ENCODE measurements around the gene ZNF521. TPM values are rescaled to one million over a fixed set of nuclear protein-coding genes. Genes with fewer than 3 reads are reported as not detected.

ZNF521 gene
- total and polyA plus RNA-seq, 2 donors = 13.1 to 58.3 TPM

DNA sequence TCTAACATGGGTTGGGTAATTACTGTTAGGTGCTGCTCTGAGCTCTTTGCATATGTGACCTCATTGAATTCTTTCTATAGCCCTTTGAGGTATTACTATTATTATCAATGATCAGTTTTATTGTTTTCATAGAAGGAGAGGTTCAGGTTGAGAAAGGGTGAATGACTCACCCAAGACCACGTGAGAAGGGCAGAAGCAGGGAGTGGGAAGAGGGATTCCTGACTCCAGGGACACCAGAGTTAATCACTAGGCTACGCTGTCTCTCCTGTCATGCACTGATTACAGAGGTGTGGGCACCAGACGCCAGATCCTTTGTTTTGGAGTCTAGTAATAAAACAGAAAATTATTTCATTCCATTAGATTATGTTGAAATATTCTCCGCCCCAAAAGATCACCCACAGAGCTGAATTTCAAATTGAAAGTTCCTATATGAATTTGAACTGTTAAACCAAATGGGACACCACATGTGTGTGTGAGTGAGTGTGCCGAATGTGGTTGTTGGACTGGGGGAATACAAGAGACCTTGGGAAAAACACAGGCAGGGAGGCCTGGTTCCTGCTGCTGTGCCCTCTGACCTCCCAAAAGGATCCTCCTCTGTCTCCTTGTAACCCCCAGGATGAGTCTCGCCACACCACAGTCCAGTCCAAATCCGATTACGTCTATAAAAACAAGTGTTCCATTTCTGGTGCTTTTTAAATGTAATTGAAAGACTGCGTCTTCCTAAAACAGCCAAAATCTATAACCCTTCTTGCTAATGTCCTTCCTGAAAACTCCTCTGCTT lies 215.4 kb downstream of the ZNF521 start:
- WGBS = 54% methylated on average over 9 of the region's 9 CpGs
- Histone ChIP-seq H3K4me1 (ENCODE audit: insufficient read depth) (no peaks in the 10 kb centered on the region), H3K4me3 (ENCODE audit: low read depth, low read length) (no peak overlapping the region), H3K27ac (ENCODE audit: low read depth) (no peak overlapping the region), H3K36me3 (ENCODE audit: insufficient read depth) (no peaks in the 10 kb centered on the region)
- no peak for DNase-seq (ENCODE audit: extremely low spot score)

DNA sequence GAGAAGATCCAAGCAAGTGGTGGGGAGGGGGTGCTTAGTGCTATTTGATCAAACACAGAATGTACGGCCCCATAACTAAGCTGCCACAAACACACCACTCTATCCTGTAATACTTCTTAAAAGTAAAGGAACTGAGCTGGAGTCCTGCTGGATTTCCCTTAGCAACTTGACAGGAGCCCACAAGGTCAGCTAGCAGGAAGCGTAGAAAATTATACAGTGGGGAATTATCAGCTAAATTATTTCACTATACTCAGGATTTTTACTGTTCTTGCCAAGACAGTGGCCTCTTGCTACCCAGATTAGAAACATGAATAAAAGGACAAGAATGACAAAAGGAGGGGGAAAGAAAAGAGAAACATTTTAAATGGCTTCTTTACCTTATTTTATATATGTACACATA lies 217.1 kb downstream of the ZNF521 start:
- DNase-seq (ENCODE audit: extremely low spot score) = no peak
- Histone ChIP-seq H3K36me3 (ENCODE audit: insufficient read depth) (peaks cover 3% of the 10 kb centered on the region), H3K27ac (ENCODE audit: low read depth) (no peak overlapping the region), H3K4me1 (ENCODE audit: insufficient read depth) (no peaks in the 10 kb centered on the region), H3K4me3 (ENCODE audit: low read depth, low read length) (no peak overlapping the region)
- 69% methylated on average over 2 of the region's 2 CpGs for WGBS

DNA sequence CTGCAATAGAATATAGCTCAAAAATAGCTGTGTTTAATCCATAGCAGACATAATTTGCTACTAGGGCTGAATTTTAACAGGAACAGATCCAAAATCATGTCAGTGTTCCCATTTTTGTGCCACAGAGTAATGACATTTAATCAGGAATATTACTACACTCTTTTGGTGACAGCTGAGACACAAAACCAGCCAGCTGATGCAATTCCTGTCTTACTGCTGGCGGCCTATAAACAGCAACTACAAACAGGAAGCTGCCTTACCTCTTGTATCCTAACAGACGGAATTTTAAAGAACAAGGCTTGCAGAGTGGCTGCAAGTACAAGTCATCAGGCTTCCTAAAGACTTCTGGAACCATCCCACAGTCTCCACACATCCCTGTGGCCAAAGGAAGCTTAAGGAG lies 218.1 kb downstream of the ZNF521 start:
- Histone ChIP-seq H3K4me3 (ENCODE audit: low read depth, low read length) (no peak overlapping the region), H3K27ac (ENCODE audit: low read depth) (no peak overlapping the region), H3K4me1 (ENCODE audit: insufficient read depth) (no peaks in the 10 kb centered on the region), H3K36me3 (ENCODE audit: insufficient read depth) (peaks cover 3% of the 10 kb centered on the region)
- 76% methylated on average over 2 of the region's 2 CpGs for WGBS
- DNase-seq (ENCODE audit: extremely low spot score) = no peak

DNA sequence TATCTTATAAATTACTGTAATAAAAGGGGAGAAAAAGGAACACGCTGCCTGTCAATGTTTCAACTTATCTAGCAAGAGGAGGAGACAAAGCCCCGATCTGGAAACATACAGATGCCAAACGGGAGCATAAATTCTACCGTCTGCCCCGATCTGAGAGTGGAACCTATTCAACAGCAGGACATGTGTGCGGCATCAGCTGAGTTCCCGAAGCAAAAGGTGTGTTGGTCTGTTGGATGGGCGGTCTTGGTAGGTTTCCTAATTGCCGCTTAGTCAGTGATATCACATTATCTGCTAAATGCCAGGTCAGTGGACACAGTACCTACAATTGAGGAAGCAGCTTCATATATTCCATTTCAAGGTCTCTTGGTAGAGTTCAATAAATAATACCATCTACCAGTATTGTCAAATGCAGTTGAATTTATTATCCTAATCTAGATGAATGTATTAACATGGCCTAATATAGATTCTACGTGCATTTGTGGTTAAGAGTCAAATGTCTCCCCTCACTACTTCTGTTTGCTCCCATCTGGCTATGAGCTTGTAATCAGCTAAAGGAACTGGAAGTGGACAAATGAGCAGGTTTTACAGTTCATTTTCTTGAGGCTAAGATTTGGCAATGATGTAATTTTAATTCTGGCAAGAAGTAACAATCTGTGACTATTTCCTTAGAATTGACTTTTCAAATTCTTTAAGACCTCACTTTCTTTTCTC lies 219.0 kb downstream of the ZNF521 start:
- Histone ChIP-seq H3K27ac (ENCODE audit: low read depth) (no peak overlapping the region), H3K4me1 (ENCODE audit: insufficient read depth) (no peaks in the 10 kb centered on the region), H3K4me3 (ENCODE audit: low read depth, low read length) (no peak overlapping the region), H3K36me3 (ENCODE audit: insufficient read depth) (peaks cover 3% of the 10 kb centered on the region)
- DNase-seq (ENCODE audit: extremely low spot score) = no peak
- WGBS = 98% methylated on average over 10 of the region's 10 CpGs

DNA sequence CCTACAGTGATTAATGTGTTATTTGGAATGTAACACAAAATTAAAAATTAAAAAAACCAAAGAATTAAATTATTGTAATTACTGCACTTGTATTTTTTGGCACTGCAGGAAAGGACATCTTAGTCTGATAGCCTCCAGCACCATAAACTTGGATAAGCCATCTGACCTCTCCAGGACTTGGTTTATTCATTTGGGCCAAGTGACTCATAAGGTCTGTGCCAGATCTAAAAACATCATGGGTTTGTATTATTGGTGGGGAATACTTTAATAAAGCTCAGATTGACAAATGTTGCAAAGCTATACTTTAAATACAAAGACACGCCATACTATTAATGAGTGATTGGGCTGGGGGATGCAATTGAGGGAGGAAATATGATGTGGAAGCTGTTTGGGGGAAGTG lies 225.2 kb downstream of the ZNF521 start:
- no peak for DNase-seq (ENCODE audit: extremely low spot score)
- 91% methylated on average over 1 of the region's 1 CpG for whole genome bisulfite sequencing
- H3K4me1 ChIP-seq (ENCODE audit: insufficient read depth) = no peaks in the 10 kb centered on the region
- no peak overlapping the region for H3K4me3 ChIP-seq (ENCODE audit: low read depth, low read length)
- no peak overlapping the region for H3K27ac ChIP-seq (ENCODE audit: low read depth)
- peaks cover 3% of the 10 kb centered on the region for H3K36me3 ChIP-seq (ENCODE audit: insufficient read depth)

DNA sequence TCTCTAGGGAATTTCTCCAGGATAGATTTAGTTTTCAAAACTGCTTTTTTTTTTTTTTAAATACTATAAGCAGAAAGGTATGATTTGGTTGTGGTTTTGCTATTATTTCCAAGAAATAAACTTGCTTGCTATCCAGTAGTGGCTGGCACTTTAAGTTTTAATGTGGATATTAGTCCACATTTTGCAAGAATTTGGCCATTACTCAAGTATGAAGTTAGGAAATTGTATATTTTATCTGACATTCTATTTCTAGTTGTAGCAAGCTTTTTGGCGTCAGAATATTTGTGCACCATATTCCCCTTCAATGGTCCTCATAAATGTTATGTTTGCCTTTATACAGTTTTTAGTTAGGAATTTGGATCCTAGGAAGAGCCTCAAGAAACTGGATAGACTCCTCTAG lies 226.3 kb downstream of the ZNF521 start:
- 46% methylated on average over 1 of the region's 1 CpG for WGBS
- DNase-seq (ENCODE audit: extremely low spot score) = no peak
- Histone ChIP-seq H3K36me3 (ENCODE audit: insufficient read depth) (no peaks in the 10 kb centered on the region), H3K4me1 (ENCODE audit: insufficient read depth) (no peaks in the 10 kb centered on the region), H3K4me3 (ENCODE audit: low read depth, low read length) (no peak overlapping the region), H3K27ac (ENCODE audit: low read depth) (no peak overlapping the region)

DNA sequence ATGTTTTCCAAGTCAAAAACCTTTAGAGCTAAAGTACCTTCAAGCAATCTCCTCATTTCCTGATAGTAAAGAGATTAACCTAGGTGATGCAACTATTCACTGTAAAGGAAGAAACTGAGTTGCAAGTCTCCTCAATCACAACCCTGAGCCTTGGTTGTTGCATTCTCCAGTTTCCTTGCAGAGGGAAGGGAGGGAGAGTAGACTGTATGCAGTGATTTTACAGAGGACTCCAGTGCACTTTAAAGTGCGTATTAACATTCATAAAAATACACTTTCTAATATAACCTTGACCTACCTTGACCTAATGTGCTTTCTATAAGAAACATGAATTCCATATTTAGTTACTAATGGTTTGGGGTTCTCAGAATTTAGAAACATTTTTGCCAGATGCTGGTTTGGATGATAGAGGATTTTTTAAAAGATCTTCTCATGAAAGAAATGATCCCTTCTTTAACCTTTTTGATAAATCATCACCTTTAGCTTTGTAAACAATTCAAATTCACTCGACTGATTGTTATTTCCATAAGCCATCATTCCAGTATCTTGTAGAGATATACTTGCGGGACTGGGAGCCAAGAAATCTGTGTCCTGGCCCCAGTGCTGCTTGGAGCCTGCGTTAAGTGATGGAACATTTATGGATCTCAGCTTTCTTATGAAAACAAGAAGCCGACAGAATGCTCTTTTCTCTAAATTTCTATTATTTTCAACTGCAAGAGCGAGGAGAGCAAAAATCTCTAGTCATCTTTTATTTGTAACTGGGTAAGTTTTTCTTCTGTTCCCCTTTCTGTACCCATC lies 228.3 kb downstream of the ZNF521 start:
- Histone ChIP-seq H3K36me3 (ENCODE audit: insufficient read depth) (no peaks in the 10 kb centered on the region), H3K4me3 (ENCODE audit: low read depth, low read length) (no peak overlapping the region), H3K27ac (ENCODE audit: low read depth) (no peak overlapping the region), H3K4me1 (ENCODE audit: insufficient read depth) (no peaks in the 10 kb centered on the region)
- no peak for DNase-seq (ENCODE audit: extremely low spot score)
- 49% methylated on average over 6 of the region's 6 CpGs for WGBS

DNA sequence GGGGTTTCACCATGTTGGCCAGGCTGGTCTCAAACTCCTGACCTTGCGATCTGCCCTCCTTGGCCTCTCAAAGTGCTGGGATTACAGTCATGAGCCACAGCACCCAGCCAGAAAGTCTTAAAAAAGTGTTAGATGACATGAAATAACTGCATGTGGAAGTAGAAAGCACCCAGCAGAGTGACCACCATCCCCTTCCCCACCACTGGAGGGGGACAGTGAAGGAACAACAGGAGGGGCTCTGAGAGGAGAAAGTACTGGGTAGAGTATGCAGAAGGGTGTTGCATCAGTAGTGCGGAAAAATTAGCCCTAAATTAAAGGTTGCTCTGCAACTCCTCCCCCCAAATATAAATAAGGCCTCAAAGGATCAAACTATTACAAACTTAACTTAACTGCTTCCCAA lies 230.5 kb downstream of the ZNF521 start:
- WGBS = 98% methylated on average over 2 of the region's 2 CpGs

DNA sequence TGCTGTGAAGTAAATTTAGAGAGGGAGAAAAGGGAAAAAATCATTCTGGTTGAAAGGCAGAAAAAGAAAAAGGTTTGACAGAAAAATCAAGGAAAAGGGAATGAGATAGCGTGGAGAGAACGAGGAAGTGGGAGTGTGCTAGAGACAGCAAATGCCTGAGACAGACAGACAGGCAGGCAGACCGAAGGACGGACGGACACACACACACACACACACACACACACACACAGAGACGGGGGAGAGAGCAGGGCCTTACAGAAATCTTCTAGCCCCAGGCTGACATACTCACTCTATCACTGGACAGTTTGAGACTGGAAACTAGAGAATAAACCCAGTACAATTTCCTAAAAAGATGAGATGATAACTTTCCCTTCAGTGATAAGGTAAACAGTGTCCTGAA lies 238.4 kb downstream of the ZNF521 start:
- Histone ChIP-seq H3K4me1 (ENCODE audit: insufficient read depth) (no peaks in the 10 kb centered on the region), H3K36me3 (ENCODE audit: insufficient read depth) (no peaks in the 10 kb centered on the region), H3K4me3 (ENCODE audit: low read depth, low read length) (no peak overlapping the region), H3K27ac (ENCODE audit: low read depth) (no peak overlapping the region)
- WGBS = 76% methylated on average over 6 of the region's 6 CpGs
- no peak for DNase-seq (ENCODE audit: extremely low spot score)

More for the DNA sequence above, 230.5 kb downstream of the ZNF521 start:
- no peak for DNase-seq (ENCODE audit: extremely low spot score)
- Histone ChIP-seq H3K36me3 (ENCODE audit: insufficient read depth) (no peaks in the 10 kb centered on the region), H3K4me1 (ENCODE audit: insufficient read depth) (no peaks in the 10 kb centered on the region), H3K4me3 (ENCODE audit: low read depth, low read length) (no peak overlapping the region), H3K27ac (ENCODE audit: low read depth) (no peak overlapping the region)

DNA sequence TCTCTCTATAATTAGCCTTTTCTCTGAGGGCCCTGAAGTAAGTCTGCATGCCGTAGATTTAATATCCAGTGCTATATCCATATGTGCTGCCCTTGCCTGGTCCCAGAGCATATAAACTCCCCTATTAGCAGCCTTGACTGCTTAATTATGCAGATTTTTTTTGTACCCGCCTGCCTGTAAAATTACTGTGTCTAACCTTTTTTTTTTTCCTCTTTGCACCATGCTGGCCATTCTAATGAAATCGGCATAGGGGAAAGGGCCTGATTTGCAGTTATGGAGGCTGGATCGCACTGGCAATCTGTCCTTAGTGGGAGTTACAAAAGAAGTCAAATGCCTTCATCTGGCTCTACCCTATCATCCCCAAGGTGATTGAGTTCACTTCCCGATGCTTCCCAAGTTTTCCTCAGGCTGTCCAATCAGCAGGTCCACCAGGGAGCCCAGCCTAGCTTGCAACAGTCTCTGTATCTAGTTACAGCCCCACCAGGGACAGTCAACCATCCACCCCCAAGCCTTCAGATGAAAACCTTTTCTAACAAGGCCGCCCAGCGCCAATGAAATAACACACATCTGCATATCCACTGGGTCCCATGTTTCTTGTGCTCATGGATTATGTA lies 239.0 kb downstream of the ZNF521 start:
- H3K27ac ChIP-seq (ENCODE audit: low read depth) = no peak overlapping the region

DNA sequence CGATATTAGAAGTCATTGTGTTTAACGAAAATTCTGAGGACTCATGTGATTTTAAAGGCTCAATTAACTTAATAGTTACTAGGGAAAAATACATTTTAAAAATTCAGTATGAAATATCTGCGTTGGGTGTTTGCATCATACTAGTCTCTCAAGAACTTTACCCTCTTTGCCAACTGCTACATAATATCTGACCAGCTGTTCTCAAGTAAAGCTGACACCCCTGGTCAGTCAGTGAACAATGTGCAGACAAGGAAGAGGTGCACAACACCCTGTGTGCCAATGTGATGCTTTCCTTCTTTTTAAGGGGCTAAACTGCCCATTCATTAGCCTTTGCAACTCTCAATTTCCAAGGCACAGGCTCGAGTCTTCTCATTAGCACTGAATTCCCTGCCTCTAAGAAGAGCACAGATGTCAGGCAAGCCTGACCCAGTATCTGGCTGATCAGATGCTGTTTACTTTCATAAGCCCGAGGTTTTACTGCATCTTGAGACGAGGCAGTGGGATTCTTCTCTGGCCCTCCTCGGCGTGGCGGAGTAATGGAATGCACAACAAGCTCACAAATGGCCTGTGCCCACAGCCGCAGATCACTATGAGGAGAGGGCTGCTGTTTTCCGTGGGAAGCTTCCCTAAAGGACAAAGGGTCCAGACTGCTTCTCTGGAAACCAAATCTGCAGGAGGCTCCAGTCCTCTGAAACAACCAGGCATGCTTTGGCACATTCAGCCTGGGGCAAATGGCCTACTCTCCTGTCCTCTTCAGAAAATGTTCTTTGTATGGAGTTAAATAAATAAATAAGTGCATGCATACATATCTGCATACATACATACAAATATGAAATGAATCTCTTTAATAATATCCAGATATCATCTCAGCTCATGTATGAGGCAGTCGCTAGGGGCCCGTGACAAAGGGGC lies 240.3 kb downstream of the ZNF521 start:
- Histone ChIP-seq H3K4me3 (ENCODE audit: low read depth, low read length) (no peak overlapping the region), H3K27ac (ENCODE audit: low read depth) (no peak overlapping the region), H3K4me1 (ENCODE audit: insufficient read depth) (no peaks in the 10 kb centered on the region), H3K36me3 (ENCODE audit: insufficient read depth) (no peaks in the 10 kb centered on the region)
- WGBS = 69% methylated on average over 13 of the region's 13 CpGs
- DNase-seq (ENCODE audit: extremely low spot score) = no peak

More for the DNA sequence above, 239.0 kb downstream of the ZNF521 start:
- Histone ChIP-seq H3K4me3 (ENCODE audit: low read depth, low read length) (no peak overlapping the region), H3K36me3 (ENCODE audit: insufficient read depth) (no peaks in the 10 kb centered on the region), H3K4me1 (ENCODE audit: insufficient read depth) (no peaks in the 10 kb centered on the region)
- DNase-seq (ENCODE audit: extremely low spot score) = no peak
- WGBS = 98% methylated on average over 7 of the region's 7 CpGs

DNA sequence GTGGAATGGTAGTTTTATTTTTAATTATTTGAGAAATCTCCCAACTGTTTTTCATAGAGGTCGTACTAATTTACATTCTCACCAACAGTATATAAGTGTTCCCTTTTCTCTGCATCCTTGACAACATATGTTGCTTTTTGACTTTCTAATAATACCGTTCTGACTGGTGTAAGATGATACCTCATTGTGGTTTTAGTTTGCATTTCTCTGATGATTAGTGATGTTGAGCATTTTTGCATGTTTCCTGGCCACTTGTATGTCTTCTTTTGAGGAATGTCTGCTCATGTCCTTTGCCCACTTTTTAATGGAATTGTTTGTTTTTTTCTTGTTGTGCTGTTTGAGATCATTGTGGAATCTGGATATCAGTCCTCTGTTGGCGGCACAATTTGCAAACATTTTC lies 242.5 kb downstream of the ZNF521 start:
- H3K4me1 ChIP-seq (ENCODE audit: insufficient read depth) = no peaks in the 10 kb centered on the region
- 94% methylated on average over 3 of the region's 3 CpGs for WGBS
- H3K27ac ChIP-seq (ENCODE audit: low read depth) = no peak overlapping the region
- no peaks in the 10 kb centered on the region for H3K36me3 ChIP-seq (ENCODE audit: insufficient read depth)
- no peak overlapping the region for H3K4me3 ChIP-seq (ENCODE audit: low read depth, low read length)
- DNase-seq (ENCODE audit: extremely low spot score) = no peak
